Measurements from ENCODE around the gene EXOSC9.
A peak's percentile ranks its signal among the peaks of the same experiment; 100 is the strongest.

EXOSC9 gene

GRCh38 chr4:121799208-121799823 lies 1.8 kb upstream of the EXOSC9 start:
- TF ChIP-seq, protein P1, sequence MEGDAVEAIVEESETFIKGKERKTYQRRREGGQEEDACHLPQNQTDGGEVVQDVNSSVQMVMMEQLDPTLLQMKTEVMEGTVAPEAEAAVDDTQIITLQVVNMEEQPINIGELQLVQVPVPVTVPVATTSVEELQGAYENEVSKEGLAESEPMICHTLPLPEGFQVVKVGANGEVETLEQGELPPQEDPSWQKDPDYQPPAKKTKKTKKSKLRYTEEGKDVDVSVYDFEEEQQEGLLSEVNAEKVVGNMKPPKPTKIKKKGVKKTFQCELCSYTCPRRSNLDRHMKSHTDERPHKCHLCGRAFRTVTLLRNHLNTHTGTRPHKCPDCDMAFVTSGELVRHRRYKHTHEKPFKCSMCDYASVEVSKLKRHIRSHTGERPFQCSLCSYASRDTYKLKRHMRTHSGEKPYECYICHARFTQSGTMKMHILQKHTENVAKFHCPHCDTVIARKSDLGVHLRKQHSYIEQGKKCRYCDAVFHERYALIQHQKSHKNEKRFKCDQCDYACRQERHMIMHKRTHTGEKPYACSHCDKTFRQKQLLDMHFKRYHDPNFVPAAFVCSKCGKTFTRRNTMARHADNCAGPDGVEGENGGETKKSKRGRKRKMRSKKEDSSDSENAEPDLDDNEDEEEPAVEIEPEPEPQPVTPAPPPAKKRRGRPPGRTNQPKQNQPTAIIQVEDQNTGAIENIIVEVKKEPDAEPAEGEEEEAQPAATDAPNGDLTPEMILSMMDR (IDR thresholded peaks at IDR 0.05; ENCODE audit: borderline replicate concordance, insufficient read depth, low read depth, low read length), result no peak
- no peak overlapping the region for H3K4me3 ChIP-seq (ENCODE audit: low read depth, low read length)

- H3K4me3 ChIP-seq (ENCODE audit: low read depth, low read length), result no peak overlapping the region
Observed at GRCh38 chr4:121799867-121800501, 1.1 kb upstream of the EXOSC9 start.

GRCh38 chr4:121800638-121800960 lies 524 bp upstream of the EXOSC9 start:
- TF ChIP-seq, protein P1 (IDR thresholded peaks at IDR 0.05; ENCODE audit: borderline replicate concordance, insufficient read depth, low read depth, low read length), result no peak

More at GRCh38 chr4:121799867-121800501, 1.1 kb upstream of the EXOSC9 start:
- TF ChIP-seq, protein P1 (IDR thresholded peaks at IDR 0.05; ENCODE audit: borderline replicate concordance, insufficient read depth, low read depth, low read length), result no peak

DNA sequence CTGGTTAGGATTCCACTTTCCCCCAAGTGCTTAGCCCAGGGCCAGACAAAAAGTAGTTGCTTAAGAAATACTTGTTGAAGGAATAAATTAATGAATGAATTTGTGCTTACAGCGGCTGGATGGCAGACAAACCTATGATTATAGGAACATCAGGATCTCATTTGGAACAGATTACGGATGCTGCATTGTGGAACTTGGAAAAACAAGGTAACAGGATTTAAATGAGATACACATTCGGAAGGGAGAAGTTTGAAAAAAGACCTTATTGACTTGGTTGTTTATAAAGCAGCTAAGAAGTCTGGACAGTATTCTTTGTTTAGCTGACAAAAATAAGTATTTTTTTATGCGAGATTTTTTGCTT lies 572 bp downstream of the EXOSC9 start:
- H3K4me3 ChIP-seq (ENCODE audit: low read depth, low read length), result peak overlapping the region; percentile 89
- TF ChIP-seq, protein P1 (IDR thresholded peaks at IDR 0.05; ENCODE audit: borderline replicate concordance, insufficient read depth, low read depth, low read length), result no peak

More at GRCh38 chr4:121800638-121800960, 524 bp upstream of the EXOSC9 start:
- H3K4me3 ChIP-seq (ENCODE audit: low read depth, low read length), result peak overlapping the region; percentile 89

DNA sequence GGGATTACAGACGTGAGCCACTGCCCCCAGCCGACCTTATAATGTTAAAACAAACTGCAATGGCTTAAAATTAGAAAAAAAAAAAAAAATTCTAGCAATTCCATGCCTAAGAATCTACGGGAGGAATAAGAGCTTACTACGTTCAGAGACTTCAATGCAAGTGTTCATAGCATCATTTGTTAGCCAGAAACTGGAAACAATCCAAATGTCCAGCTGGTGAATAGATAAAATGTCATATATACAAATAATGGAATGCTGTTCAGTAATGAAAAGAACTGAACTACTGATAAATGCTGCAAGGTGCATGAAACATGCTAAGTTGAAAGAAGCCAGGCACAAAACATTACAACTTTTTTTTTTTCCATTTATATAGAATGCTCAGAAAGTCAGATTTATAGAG lies 5.3 kb downstream of the EXOSC9 start:
- TF ChIP-seq, protein P1 (IDR thresholded peaks at IDR 0.05; ENCODE audit: borderline replicate concordance, insufficient read depth, low read depth, low read length), result no peak

GRCh38 chr4:121811122-121811521 lies 10.0 kb downstream of the EXOSC9 start:
- TF ChIP-seq, protein P1 (IDR thresholded peaks at IDR 0.05; ENCODE audit: borderline replicate concordance, insufficient read depth, low read depth, low read length), result no peak
- H3K4me3 ChIP-seq (ENCODE audit: low read depth, low read length), result no peak overlapping the region

More for the DNA sequence above, 5.3 kb downstream of the EXOSC9 start:
- no peak overlapping the region for H3K4me3 ChIP-seq (ENCODE audit: low read depth, low read length)

- TF ChIP-seq, protein P1 (IDR thresholded peaks at IDR 0.05; ENCODE audit: borderline replicate concordance, insufficient read depth, low read depth, low read length), result no peak
- no peak overlapping the region for H3K4me3 ChIP-seq (ENCODE audit: low read depth, low read length)
Observed at GRCh38 chr4:121814756-121815155, 13.6 kb downstream of the EXOSC9 start.

All from GM12875 (cell line).